Fibroblast of the aortic adventitia (primary cell): Measurements from ENCODE around the gene DUSP2. TPM values are rescaled to one million over a fixed set of nuclear protein-coding genes. Genes with fewer than 3 reads are reported as not detected.

Experiments used
- DNase-seq: peaks from one replicate; pipeline ENCODE4 v3.0.0-alpha.2; 2010; ENCODE audit warnings: low read depth
- H3K4me3 ChIP-seq: 2 replicates; pipeline ENCODE4 v1.5.1; 2011; ENCODE audit warnings: low read depth, mild to moderate bottlenecking, control low read depth, low read length, moderate library complexity
- CTCF ChIP-seq: IDR thresholded peaks from 2 replicates; pipeline ENCODE4 v1.5.1; 2011; ENCODE audit warnings: mild to moderate bottlenecking, low read length, control low read depth, inconsistent platforms; ENCODE audit not compliant: insufficient read depth
- total RNA-seq: library from RNA; depleted of rRNA; stranded (reverse); fragments of >200 nt; gene quantifications from 2 replicates; pipeline ENCODE4 v1.2.3, GENCODE V29; 2012; ENCODE audit warnings: low replicate concordance

The DUSP2 gene
- total RNA-seq, 1 donor: 0.36 TPM

- DNase-seq: no peak
- TF ChIP-seq CTCF: no peak
- H3K4me3 ChIP-seq: no peak overlapping the region
Observed at GRCh38 chr2:96118698-96119388, 26.4 kb downstream of the DUSP2 start.

- no peak overlapping the region for H3K4me3 ChIP-seq
- DNase-seq: no peak
- TF ChIP-seq CTCF: no peak
Observed at GRCh38 chr2:96117701-96118588, 27.3 kb downstream of the DUSP2 start.

- TF ChIP-seq CTCF: peak; percentile 50
- H3K4me3 ChIP-seq: no peak overlapping the region
- DNase-seq: peak; percentile 14
Observed at GRCh38 chr2:96116879-96117533, 28.2 kb downstream of the DUSP2 start.

- DNase-seq: no peak
- no peak within 1 kb of the TSS for H3K4me3 ChIP-seq
- TF ChIP-seq CTCF: no peak
Observed at GRCh38 chr2:96116424-96116878, 28.8 kb downstream of the DUSP2 start, which contains the start of gene ADRA2B. ADRA2B (minus strand) TSS chr2:96116571; CDS start chr2:96116149, 422 bp downstream.

- no peak for TF ChIP-seq CTCF
- no peak overlapping the region for H3K4me3 ChIP-seq
- DNase-seq: no peak
Observed at GRCh38 chr2:96115631-96116423, 29.4 kb downstream of the DUSP2 start.

- H3K4me3 ChIP-seq: no peak overlapping the region
- no peak for TF ChIP-seq CTCF
- no peak for DNase-seq
Observed at GRCh38 chr2:96114903-96115581, 30.2 kb downstream of the DUSP2 start.
